Measurements from ENCODE around the gene CDH3.
A peak's percentile ranks its signal among the peaks of the same experiment; 100 is the strongest.

CDH3 gene

DNA sequence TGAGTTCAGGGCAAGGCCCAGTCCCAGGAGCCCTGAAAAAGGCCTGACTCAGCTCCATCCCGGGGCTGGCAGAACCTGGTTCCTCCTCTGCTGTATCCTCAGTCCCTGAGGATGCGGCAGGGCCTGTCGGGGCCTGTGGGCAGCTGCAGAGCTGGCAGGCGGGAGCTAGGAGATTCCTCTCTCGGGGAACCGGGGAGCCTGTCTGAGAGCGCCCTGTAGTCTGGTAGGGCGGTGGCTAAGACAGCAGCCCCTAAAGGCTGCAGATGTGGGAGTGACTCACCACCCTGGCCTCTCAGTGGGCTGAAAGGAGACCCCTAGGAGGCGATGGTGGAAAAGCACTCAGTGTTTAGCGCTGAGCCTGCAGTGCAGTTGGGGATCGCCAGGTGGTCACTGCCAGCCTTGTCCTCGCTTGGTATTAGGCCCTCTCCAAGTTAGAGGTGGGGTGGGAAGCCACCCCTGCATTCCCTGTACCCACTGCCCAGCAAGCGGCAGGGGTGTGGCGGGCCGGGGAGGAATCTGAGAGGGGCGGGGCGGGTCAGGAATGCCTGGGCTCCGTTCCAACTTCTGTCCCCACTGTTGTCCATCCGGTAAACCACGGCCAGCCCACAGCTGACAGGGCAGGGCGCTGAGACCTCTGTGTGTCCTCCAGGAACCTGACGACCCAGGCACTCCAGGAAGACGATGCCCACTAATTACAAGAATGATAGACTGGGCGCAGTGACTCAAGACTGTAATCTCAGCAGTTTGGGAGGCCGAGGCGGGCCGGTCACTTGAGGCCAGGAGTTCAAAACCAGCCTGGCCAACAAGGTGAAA is 62.4 kb downstream of the CDH3 start:
- TF ChIP-seq, protein P1, sequence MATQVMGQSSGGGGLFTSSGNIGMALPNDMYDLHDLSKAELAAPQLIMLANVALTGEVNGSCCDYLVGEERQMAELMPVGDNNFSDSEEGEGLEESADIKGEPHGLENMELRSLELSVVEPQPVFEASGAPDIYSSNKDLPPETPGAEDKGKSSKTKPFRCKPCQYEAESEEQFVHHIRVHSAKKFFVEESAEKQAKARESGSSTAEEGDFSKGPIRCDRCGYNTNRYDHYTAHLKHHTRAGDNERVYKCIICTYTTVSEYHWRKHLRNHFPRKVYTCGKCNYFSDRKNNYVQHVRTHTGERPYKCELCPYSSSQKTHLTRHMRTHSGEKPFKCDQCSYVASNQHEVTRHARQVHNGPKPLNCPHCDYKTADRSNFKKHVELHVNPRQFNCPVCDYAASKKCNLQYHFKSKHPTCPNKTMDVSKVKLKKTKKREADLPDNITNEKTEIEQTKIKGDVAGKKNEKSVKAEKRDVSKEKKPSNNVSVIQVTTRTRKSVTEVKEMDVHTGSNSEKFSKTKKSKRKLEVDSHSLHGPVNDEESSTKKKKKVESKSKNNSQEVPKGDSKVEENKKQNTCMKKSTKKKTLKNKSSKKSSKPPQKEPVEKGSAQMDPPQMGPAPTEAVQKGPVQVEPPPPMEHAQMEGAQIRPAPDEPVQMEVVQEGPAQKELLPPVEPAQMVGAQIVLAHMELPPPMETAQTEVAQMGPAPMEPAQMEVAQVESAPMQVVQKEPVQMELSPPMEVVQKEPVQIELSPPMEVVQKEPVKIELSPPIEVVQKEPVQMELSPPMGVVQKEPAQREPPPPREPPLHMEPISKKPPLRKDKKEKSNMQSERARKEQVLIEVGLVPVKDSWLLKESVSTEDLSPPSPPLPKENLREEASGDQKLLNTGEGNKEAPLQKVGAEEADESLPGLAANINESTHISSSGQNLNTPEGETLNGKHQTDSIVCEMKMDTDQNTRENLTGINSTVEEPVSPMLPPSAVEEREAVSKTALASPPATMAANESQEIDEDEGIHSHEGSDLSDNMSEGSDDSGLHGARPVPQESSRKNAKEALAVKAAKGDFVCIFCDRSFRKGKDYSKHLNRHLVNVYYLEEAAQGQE (IDR thresholded peaks at IDR 0.05; ENCODE audit: low read depth) = no peak
- peak; percentile 79 for TF ChIP-seq TCF12 (IDR thresholded peaks at IDR 0.05; ENCODE audit: low read depth)
- TF ChIP-seq, protein P2, sequence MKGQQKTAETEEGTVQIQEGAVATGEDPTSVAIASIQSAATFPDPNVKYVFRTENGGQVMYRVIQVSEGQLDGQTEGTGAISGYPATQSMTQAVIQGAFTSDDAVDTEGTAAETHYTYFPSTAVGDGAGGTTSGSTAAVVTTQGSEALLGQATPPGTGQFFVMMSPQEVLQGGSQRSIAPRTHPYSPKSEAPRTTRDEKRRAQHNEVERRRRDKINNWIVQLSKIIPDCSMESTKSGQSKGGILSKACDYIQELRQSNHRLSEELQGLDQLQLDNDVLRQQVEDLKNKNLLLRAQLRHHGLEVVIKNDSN (IDR thresholded peaks at IDR 0.05) = no peak
- TF ChIP-seq TEAD4 (IDR thresholded peaks at IDR 0.05) = peak; percentile 93
- TF ChIP-seq TAF1 (IDR thresholded peaks at IDR 0.05; ENCODE audit: low read depth) = no peak
- no peak; the same call in 1 of the 2 replicates for TF ChIP-seq RAD21 (IDR thresholded peaks at IDR 0.05; ENCODE audit: low read depth)
- peak; percentile 99 for TF ChIP-seq ZBTB7A (IDR thresholded peaks at IDR 0.05; ENCODE audit: low read depth)
- TF ChIP-seq FOXM1 (IDR thresholded peaks at IDR 0.05; ENCODE audit: borderline replicate concordance, low read depth) = no peak
- no peak for TF ChIP-seq YY1 (IDR thresholded peaks at IDR 0.05; ENCODE audit: low read depth)
- TF ChIP-seq, protein P3, sequence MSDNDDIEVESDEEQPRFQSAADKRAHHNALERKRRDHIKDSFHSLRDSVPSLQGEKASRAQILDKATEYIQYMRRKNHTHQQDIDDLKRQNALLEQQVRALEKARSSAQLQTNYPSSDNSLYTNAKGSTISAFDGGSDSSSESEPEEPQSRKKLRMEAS (IDR thresholded peaks at IDR 0.05) = peak; percentile 67
- no peak for TF ChIP-seq CEBPB (IDR thresholded peaks at IDR 0.05)
- no peak for TF ChIP-seq CREB1 (IDR thresholded peaks at IDR 0.05; ENCODE audit: low read depth)
- TF ChIP-seq EP300 (IDR thresholded peaks at IDR 0.05; ENCODE audit: borderline replicate concordance) = 0 out of 2 replicates have a peak, but pooled peaks have one; percentile 51
- TF ChIP-seq NFIC (IDR thresholded peaks at IDR 0.05) = peak; percentile 92
- TF ChIP-seq EGR1 (IDR thresholded peaks at IDR 0.05) = no peak

DNA sequence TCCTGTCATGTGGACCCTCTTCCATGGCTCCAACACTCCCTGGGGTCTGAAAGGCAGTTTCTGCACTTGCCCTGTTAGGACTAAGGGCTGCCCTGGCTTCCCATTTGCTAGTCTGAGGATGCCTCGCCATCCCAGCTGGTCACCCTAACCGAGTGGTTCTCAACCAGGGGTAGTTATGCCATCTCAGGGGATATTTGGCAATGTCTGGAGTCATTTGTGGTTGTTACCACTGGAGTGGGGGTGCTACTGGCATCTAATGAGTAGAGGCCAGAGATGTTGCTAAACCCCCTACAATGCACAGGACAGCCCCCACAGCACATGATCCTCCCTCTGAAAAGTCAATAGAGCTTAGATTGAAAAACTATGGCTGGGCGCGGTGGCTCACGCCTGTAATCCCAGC is 65.1 kb downstream of the CDH3 start:
- TF ChIP-seq YY1 (IDR thresholded peaks at IDR 0.05; ENCODE audit: low read depth) (no peak), EGR1 (IDR thresholded peaks at IDR 0.05) (no peak), TAF1 (IDR thresholded peaks at IDR 0.05; ENCODE audit: low read depth) (no peak), CREB1 (IDR thresholded peaks at IDR 0.05; ENCODE audit: low read depth) (no peak)
- TF ChIP-seq, protein P1 (IDR thresholded peaks at IDR 0.05; ENCODE audit: low read depth) = no peak
- TF ChIP-seq, protein P2 (IDR thresholded peaks at IDR 0.05) = no peak

DNA sequence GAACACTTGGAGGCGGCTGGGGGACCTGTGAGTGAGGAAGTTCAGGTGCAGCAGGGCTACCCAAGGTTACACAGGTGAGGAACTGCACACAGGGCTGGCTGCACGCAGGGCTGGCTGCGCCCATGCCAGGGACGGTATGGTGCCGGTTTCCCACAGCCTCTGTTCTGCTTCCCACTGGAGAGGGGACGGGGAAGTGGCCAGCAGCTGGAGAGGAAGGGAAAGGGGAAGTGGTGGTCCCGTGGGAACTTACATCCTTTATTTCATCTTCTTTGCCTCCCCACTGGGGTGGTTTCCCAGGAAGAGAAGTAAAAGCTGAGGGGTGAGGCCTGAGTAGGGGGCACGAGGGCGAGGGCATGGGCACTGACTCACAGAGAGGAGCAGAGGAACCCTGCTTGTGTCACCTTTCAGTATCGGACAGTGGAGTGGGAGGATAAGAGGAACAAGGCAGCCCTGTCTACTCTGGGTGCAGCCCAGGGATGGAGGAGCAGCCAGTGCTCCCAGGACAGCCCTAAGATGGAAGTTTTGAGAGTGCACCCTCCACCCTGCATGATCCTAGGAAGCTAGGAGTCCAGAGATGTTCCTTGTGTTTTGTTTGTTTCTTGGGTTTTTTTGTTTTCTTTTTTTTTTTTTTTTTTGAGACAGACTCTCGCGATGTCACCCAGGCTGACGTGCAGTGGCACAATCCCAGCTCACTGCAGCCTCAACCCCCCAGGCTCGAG is 66.5 kb downstream of the CDH3 start:
- TF ChIP-seq CREB1 (IDR thresholded peaks at IDR 0.05; ENCODE audit: low read depth) (no peak), CEBPB (IDR thresholded peaks at IDR 0.05) (no peak), YY1 (IDR thresholded peaks at IDR 0.05; ENCODE audit: low read depth) (no peak), ZBTB7A (IDR thresholded peaks at IDR 0.05; ENCODE audit: low read depth) (no peak), TCF12 (IDR thresholded peaks at IDR 0.05; ENCODE audit: low read depth) (no peak), TAF1 (IDR thresholded peaks at IDR 0.05; ENCODE audit: low read depth) (no peak), NFIC (IDR thresholded peaks at IDR 0.05) (no peak), TEAD4 (IDR thresholded peaks at IDR 0.05) (no peak), EGR1 (IDR thresholded peaks at IDR 0.05) (no peak), EP300 (IDR thresholded peaks at IDR 0.05; ENCODE audit: borderline replicate concordance) (no peak)
- TF ChIP-seq, protein P2 (IDR thresholded peaks at IDR 0.05) = no peak
- TF ChIP-seq, protein P3 (IDR thresholded peaks at IDR 0.05) = no peak
- TF ChIP-seq, protein P1 (IDR thresholded peaks at IDR 0.05; ENCODE audit: low read depth) = no peak

Measured in Ishikawa (cell line).